PFSK-1 (cell line): ENCODE data around the gene PPP6R1.

ENCODE experiments used
- POLR2AphosphoS5 ChIP-seq: IDR thresholded peaks from 2 replicates; pipeline ENCODE4 v1.6.1; 2012; ENCODE audit warnings: low read depth, mild to moderate bottlenecking, control low read depth, low read length, moderate library complexity
- REST ChIP-seq, 2 experiments: IDR thresholded peaks; 2 replicates each; pipeline versions ENCODE4 v1.6.1 to v1.8.0; 2011 to 2012; ENCODE audit warnings: low read depth in 2 of 2, low read length in 2 of 2, control low read depth in 1 of 2, inconsistent platforms in 1 of 2, mild to moderate bottlenecking in 1 of 2, moderate library complexity in 1 of 2; ENCODE audit not compliant: insufficient read depth in 1 of 2
- SIN3A ChIP-seq: IDR thresholded peaks from 2 replicates; pipeline ENCODE4 v1.6.1; 2012; ENCODE audit warnings: mild to moderate bottlenecking, low read length, moderate library complexity, borderline replicate concordance; ENCODE audit not compliant: insufficient read depth
- TAF1 ChIP-seq: IDR thresholded peaks from 2 replicates; pipeline ENCODE4 v1.6.1; 2012; ENCODE audit warnings: low read length, control low read depth, borderline replicate concordance; ENCODE audit not compliant: insufficient read depth

- no peak for TF ChIP-seq SIN3A
- TF ChIP-seq POLR2AphosphoS5: no peak
- no peak for TF ChIP-seq TAF1
- TF ChIP-seq REST (IDR thresholded peaks at IDR 0.05; ENCODE audit: insufficient read depth in 1 of 2, low read depth in 2 of 2, low read length in 2 of 2): no peak
Measured at GRCh38 chr19:55308281-55308680, 49.5 kb upstream of the PPP6R1 start.
